B cell (primary cell): ENCODE data around the gene CCDC91.

Experiments used
- CTCF ChIP-seq: fragments of 200-600 bp; IDR thresholded peaks from one replicate; pipeline ENCODE4 v1.8.0; 2022; ENCODE audit warnings: antibody characterized with exemption, mild to moderate bottlenecking
- EZH2 ChIP-seq: IDR thresholded peaks from 2 replicates; pipeline ENCODE4 v1.6.1; 2012; ENCODE audit warnings: borderline replicate concordance, low read depth, mild to moderate bottlenecking, moderate library complexity, low read length; ENCODE audit not compliant: insufficient read depth, poor library complexity, severe bottlenecking

GRCh38 chr12:28164644-28165275 is 25.5 kb upstream of the CCDC91 start:
- TF ChIP-seq CTCF (no peak), EZH2 (no peak)
